Measurements from ENCODE around the gene PRKAG2. TPM values are rescaled to one million over a fixed set of nuclear protein-coding genes. Genes with fewer than 3 reads are reported as not detected.

PRKAG2 gene
- total and polyA plus RNA-seq, 4 donors, result 17.5 to 33.3 (median 23.9) TPM

GRCh38 chr7:151675196-151675920 is 201.6 kb downstream of the PRKAG2 start:
- no peaks in the 10 kb centered on the region for H3K36me3 ChIP-seq (ENCODE audit: control insufficient read depth in 4 of 4, insufficient read depth in 4 of 4, low read length in 4 of 4)
- H3K4me1 ChIP-seq (ENCODE audit: control insufficient read depth in 5 of 5, insufficient read depth in 5 of 5, low read length in 5 of 5), result peaks cover 0 to 7% (median 0%) of the 10 kb centered on the region in 5 donors
- no peak overlapping the region for H3K27ac ChIP-seq (ENCODE audit: low read depth in 1 of 2, low read length in 1 of 2)
- H3K27me3 ChIP-seq (ENCODE audit: control insufficient read depth in 3 of 3, insufficient read depth in 3 of 3, low read length in 2 of 3), result no peaks in the 10 kb centered on the region
- no peak for DNase-seq
- no peak overlapping the region for H3K9ac ChIP-seq (ENCODE audit: insufficient read depth in 1 of 2, low read length in 2 of 2)
- 91 to 92% methylated on average over 26 of the region's 26 CpGs for WGBS, 2 donors
- TF ChIP-seq CTCF (IDR thresholded peaks at IDR 0.05; ENCODE audit: control extremely low read depth, extremely low read depth), result no peak
- no peaks in the 10 kb centered on the region for H3K9me3 ChIP-seq (ENCODE audit: control insufficient read depth in 4 of 4, insufficient read depth in 3 of 4, low read length in 3 of 4)
- no peak for ATAC-seq (ENCODE audit: insufficient read depth, low FRiP score)
- no peak overlapping the region for H3K4me3 ChIP-seq

- DNase-seq (no peak), ATAC-seq (ENCODE audit: insufficient read depth, low FRiP score) (no peak)
- Histone ChIP-seq H3K36me3 (ENCODE audit: control insufficient read depth in 4 of 4, insufficient read depth in 4 of 4, low read length in 4 of 4) (no peaks in the 10 kb centered on the region), H3K27ac (ENCODE audit: low read depth in 1 of 2, low read length in 1 of 2) (no peak overlapping the region), H3K27me3 (ENCODE audit: control insufficient read depth in 3 of 3, insufficient read depth in 3 of 3, low read length in 2 of 3) (no peaks in the 10 kb centered on the region), H3K4me3 (no peak overlapping the region), H3K4me1 (ENCODE audit: control insufficient read depth in 5 of 5, insufficient read depth in 5 of 5, low read length in 5 of 5) (peaks cover 0 to 9% (median 3%) of the 10 kb centered on the region in 5 donors), H3K9ac (ENCODE audit: insufficient read depth in 1 of 2, low read length in 2 of 2) (no peak overlapping the region), H3K9me3 (ENCODE audit: control insufficient read depth in 4 of 4, insufficient read depth in 3 of 4, low read length in 3 of 4) (peaks cover 0 to 5% (median 0%) of the 10 kb centered on the region in 4 donors)
- TF ChIP-seq CTCF (IDR thresholded peaks at IDR 0.05; ENCODE audit: control extremely low read depth, extremely low read depth), result no peak
- whole genome bisulfite sequencing, 2 donors, result 93 to 96% methylated on average over 10 of the region's 10 CpGs
These were observed 202.6 kb downstream of the PRKAG2 start for GRCh38 chr7:151674161-151674920.

- WGBS, 2 donors, result 62 to 65% methylated on average over 9 of the region's 9 CpGs
- ATAC-seq (ENCODE audit: insufficient read depth, low FRiP score) (no peak), DNase-seq (no peak)
- Histone ChIP-seq H3K4me1 (ENCODE audit: control insufficient read depth in 5 of 5, insufficient read depth in 5 of 5, low read length in 5 of 5) (peaks cover 0 to 9% (median 3%) of the 10 kb centered on the region in 5 donors), H3K36me3 (ENCODE audit: control insufficient read depth in 4 of 4, insufficient read depth in 4 of 4, low read length in 4 of 4) (no peaks in the 10 kb centered on the region), H3K9me3 (ENCODE audit: control insufficient read depth in 4 of 4, insufficient read depth in 3 of 4, low read length in 3 of 4) (peaks cover 0 to 5% (median 0%) of the 10 kb centered on the region in 4 donors), H3K27me3 (ENCODE audit: control insufficient read depth in 3 of 3, insufficient read depth in 3 of 3, low read length in 2 of 3) (no peaks in the 10 kb centered on the region), H3K4me3 (no peak overlapping the region), H3K9ac (ENCODE audit: insufficient read depth in 1 of 2, low read length in 2 of 2) (no peak overlapping the region), H3K27ac (ENCODE audit: low read depth in 1 of 2, low read length in 1 of 2) (peak overlapping the region; percentile 17 to 66)
- TF ChIP-seq CTCF (IDR thresholded peaks at IDR 0.05; ENCODE audit: control extremely low read depth, extremely low read depth), result no peak
These were observed 203.7 kb downstream of the PRKAG2 start for GRCh38 chr7:151673216-151673615.
